Dermis lymphatic vessel endothelial cell (primary cell): Measurements from ENCODE around the gene GABRR3. TPM values are rescaled to one million over a fixed set of nuclear protein-coding genes. Genes with fewer than 3 reads are reported as not detected.

Source experiments
- total RNA-seq: library from RNA; depleted of rRNA; stranded (reverse); fragments of >200 nt; gene quantifications from 2 replicates; pipeline ENCODE4 v1.2.1, GENCODE V29; 2014

Gene GABRR3
- total RNA-seq: not detected in 2 replicates

DNA sequence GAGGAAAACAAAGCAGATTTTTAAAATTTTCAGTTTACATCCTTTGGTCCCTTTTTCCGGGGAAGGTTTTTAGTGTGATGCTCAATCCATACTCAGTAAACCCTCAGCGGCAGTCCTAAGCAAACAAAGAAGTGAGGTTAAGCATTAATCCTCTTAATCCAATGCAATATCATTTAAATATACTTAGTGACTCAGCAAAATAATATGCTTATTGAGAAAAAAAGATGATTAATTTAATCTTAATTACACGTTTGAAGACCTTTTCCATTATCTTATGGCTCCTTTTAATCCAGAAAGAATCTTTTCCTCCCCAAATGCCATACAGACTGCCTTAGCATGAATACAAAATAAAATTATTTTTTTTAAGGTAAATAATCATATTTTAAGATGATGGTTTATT, at the start of gene GABRR3:
Gene GABRR3 (minus strand): TSS at position 108 of the 400 bp plus-strand sequence. CDS start 328 bp downstream, outside the sequence.

DNA sequence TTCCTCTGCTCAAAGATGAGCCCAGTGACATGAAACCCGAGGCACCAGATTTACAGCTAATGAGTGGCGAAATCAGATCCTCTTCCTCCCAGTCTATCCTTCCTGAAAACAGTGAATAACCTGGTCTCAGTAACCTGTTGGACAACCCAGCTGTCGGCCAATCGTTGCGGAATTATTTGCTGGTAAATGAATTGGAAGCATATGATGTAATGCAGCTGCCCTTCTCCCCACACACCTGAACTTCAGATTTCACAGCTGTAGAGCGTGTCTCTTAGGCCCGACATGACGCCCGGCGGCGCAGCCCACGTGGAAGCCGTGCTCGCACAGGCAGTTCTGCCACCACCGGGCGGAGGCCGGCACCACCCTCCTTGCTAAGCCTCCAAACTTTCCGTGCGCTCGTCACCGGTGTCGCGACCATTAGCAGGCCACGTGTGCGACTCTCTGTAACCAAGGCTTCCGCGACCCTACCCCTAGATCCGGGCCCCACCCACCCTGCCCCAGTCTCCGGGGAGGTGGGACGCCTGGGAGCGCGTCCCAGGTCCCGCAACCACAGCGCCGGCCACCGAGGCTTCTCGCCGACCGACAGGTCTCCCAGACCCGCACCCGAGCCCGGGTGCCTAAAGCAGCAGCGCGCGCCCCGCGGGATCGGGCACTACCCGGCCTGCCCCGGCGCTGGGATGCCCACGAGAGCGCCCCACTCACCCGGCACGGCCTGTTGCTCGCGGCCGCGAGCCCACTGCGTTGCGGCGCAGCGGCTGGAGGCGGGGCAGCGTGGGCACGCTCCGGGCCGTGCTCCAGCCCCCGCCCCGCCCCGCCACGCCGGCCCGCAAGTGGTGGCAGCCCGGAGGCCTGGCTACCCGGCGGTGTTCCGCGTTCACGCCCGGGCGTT, 63.2 kb downstream of the GABRR3 start, which contains the start of gene RIOX2:
Gene RIOX2 (minus strand): TSS at position 753 of the 889 bp plus-strand sequence. CDS start 4,838 bp downstream, outside the sequence.

Other genes with a start within 250 kb of the GABRR3 start
- 18.4 and 24.4 TPM in 2 replicates for gene CRYBG3, start 213.3 kb downstream of the GABRR3 start, total RNA-seq
- gene RIOX2, start 62.9 kb downstream of the GABRR3 start, total RNA-seq: 29.3 and 31.1 TPM in 2 replicates
- gene OR5AC2, start 51.9 kb upstream of the GABRR3 start, total RNA-seq: not detected in 2 replicates
- gene OR5H1, start 95.4 kb upstream of the GABRR3 start, total RNA-seq: under 0.01 TPM in 1 of 2 replicates, not detected in the other
- gene OR5H14, start 112.2 kb upstream of the GABRR3 start, total RNA-seq: not detected in 2 replicates
- not detected in 2 replicates for gene OR5H15, start 131.4 kb upstream of the GABRR3 start, total RNA-seq
- gene OR5H6, start 228.9 kb upstream of the GABRR3 start, total RNA-seq: not detected in 2 replicates
- gene OR5H2, start 247.2 kb upstream of the GABRR3 start, total RNA-seq: not detected in 2 replicates